B cell (primary cell): ENCODE results near the gene ANGEL2.

Experiments
- CTCF ChIP-seq: fragments of 200-600 bp; IDR thresholded peaks from one replicate; pipeline ENCODE4 v1.8.0; 2022; ENCODE audit warnings: antibody characterized with exemption, mild to moderate bottlenecking
- EZH2 ChIP-seq: IDR thresholded peaks from 2 replicates; pipeline ENCODE4 v1.6.1; 2012; ENCODE audit warnings: borderline replicate concordance, low read depth, mild to moderate bottlenecking, moderate library complexity, low read length; ENCODE audit not compliant: insufficient read depth, poor library complexity, severe bottlenecking

GRCh38 chr1:212964102-212964501, 51.6 kb downstream of the ANGEL2 start:
- TF ChIP-seq CTCF, result no peak
- TF ChIP-seq EZH2, result no peak
